Measurements from ENCODE around the gene TBC1D22A. TPM values are rescaled to one million over a fixed set of nuclear protein-coding genes. Genes with fewer than 3 reads are reported as not detected.
"Not testable (repeated sequence)": the region's sequence is repeated elsewhere in the genome, so short reads cannot be mapped to it uniquely, and the experiment has no call there.

The TBC1D22A gene
- total and polyA plus RNA-seq, 2 donors (not counting 3 experiments of a cell fraction or from before 2014, with no cell fraction given): 26.1 to 32.4 TPM

- BruUV-seq (replicated peaks): no TSS peak
- Histone ChIP-seq H4K20me1 (replicated peaks; ENCODE audit: control insufficient read depth, extremely low read depth, insufficient read depth, low read length) (no peaks in the 10 kb centered on the region), H3K27ac (ENCODE audit: insufficient read depth, low read depth, low read length) (no peak overlapping the region), H2AFZ (ENCODE audit: low read depth, low read length) (no peak overlapping the region), H3K4me2 (ENCODE audit: insufficient read depth, low read length) (no peak overlapping the region), H3K4me3 (replicated peaks in 1 of 3; ENCODE audit: insufficient read depth in 1 of 3, low read depth in 1 of 3, low read length in 3 of 3) (no peak overlapping the region), H3K9me3 (replicated peaks; ENCODE audit: control insufficient read depth, insufficient read depth, low read length) (no peaks in the 10 kb centered on the region), H3K79me2 (ENCODE audit: control insufficient read depth, insufficient read depth, low read length) (no peaks in the 10 kb centered on the region), H3K27me3 (ENCODE audit: control insufficient read depth in 2 of 2, insufficient read depth in 2 of 2, low read length in 2 of 2) (no peaks in the 10 kb centered on the region), H3K36me3 (ENCODE audit: control insufficient read depth in 2 of 2, extremely low read depth in 1 of 2, insufficient read depth in 2 of 2, low read length in 2 of 2) (peaks cover 0 to 4% of the 10 kb centered on the region in 2 experiments), H3K4me1 (ENCODE audit: control insufficient read depth, extremely low read depth, insufficient read depth, low read length) (no peaks in the 10 kb centered on the region), H3K9me1 (replicated peaks; ENCODE audit: control insufficient read depth, extremely low read depth, insufficient read depth, low read length) (no peaks in the 10 kb centered on the region), H3K9ac (replicated peaks; ENCODE audit: extremely low read depth, insufficient read depth, low read length) (no peak overlapping the region)
- FAIRE-seq (no peak), DNase-seq (ENCODE audit: low read depth, low spot score) (no peak)
- TF ChIP-seq EZH2 (IDR thresholded peaks at IDR 0.05; ENCODE audit: borderline replicate concordance, low read depth, low read length, severe bottlenecking) (no peak), POLR2A (IDR thresholded peaks at IDR 0.05; ENCODE audit: low read depth, low read length) (no peak), MYC (IDR thresholded peaks at IDR 0.05; ENCODE audit: low read depth, low read length) (no peak), GATA2 (IDR thresholded peaks at IDR 0.05; ENCODE audit: insufficient read depth, insufficient read length, low read depth, low read length) (no peak), CTCF (IDR thresholded peaks at IDR 0.05; ENCODE audit: extremely low read depth in 1 of 2, insufficient read depth in 1 of 2, low read depth in 1 of 2, low read length in 2 of 2) (no peak), MAX (IDR thresholded peaks at IDR 0.05; ENCODE audit: insufficient read depth, insufficient read length) (no peak), POLR2AphosphoS5 (IDR thresholded peaks at IDR 0.05; ENCODE audit: insufficient read depth, low read depth, low read length) (no peak), JUN (IDR thresholded peaks at IDR 0.05; ENCODE audit: borderline replicate concordance, insufficient read depth, insufficient read length, low read depth) (no peak), FOS (IDR thresholded peaks at IDR 0.05; ENCODE audit: borderline replicate concordance, insufficient read depth, low read length) (no peak)
- intact Hi-C loops (cut with micrococcal nuclease): no loop called here
- ChIA-PET POLR2A (no interaction called here), CTCF (interaction anchor here (1.1 kb wide), 1 partner anchor 9 kb away, joined by 5 read pairs; no protein-coding TSS in a partner anchor)
- dilution Hi-C loops (cut with MboI; ENCODE audit: extremely low pct_ligation_motif_present, low sequenced_read_pairs): no loop called here
These were observed 354.2 kb downstream of the TBC1D22A start for GRCh38 chr22:47116426-47117341.

- H4K20me1 ChIP-seq (replicated peaks; ENCODE audit: control insufficient read depth, extremely low read depth, insufficient read depth, low read length); H3K4me3 ChIP-seq (replicated peaks in 1 of 3; ENCODE audit: insufficient read depth in 1 of 3, low read depth in 1 of 3, low read length in 3 of 3); POLR2A ChIA-PET; DNase-seq (ENCODE audit: low read depth, low spot score); H3K4me1 ChIP-seq (ENCODE audit: control insufficient read depth, extremely low read depth, insufficient read depth, low read length); H3K79me2 ChIP-seq (ENCODE audit: control insufficient read depth, insufficient read depth, low read length); intact Hi-C loops (cut with micrococcal nuclease); CTCF ChIA-PET; dilution Hi-C loops (cut with MboI; ENCODE audit: extremely low pct_ligation_motif_present, low sequenced_read_pairs); H2AFZ ChIP-seq (ENCODE audit: low read depth, low read length); H3K36me3 ChIP-seq (ENCODE audit: control insufficient read depth in 2 of 2, extremely low read depth in 1 of 2, insufficient read depth in 2 of 2, low read length in 2 of 2); H3K27ac ChIP-seq (ENCODE audit: insufficient read depth, low read depth, low read length); H3K27me3 ChIP-seq (ENCODE audit: control insufficient read depth in 2 of 2, insufficient read depth in 2 of 2, low read length in 2 of 2); H3K9me3 ChIP-seq (replicated peaks; ENCODE audit: control insufficient read depth, insufficient read depth, low read length); H3K9me1 ChIP-seq (replicated peaks; ENCODE audit: control insufficient read depth, extremely low read depth, insufficient read depth, low read length); BruUV-seq (replicated peaks); FAIRE-seq; H3K9ac ChIP-seq (replicated peaks; ENCODE audit: extremely low read depth, insufficient read depth, low read length); H3K4me2 ChIP-seq (ENCODE audit: insufficient read depth, low read length): not testable (repeated sequence)
These were observed 355.0 kb downstream of the TBC1D22A start for GRCh38 chr22:47117442-47117841.
